CD4-positive, alpha-beta T cell (primary cell): Measurements from ENCODE around the gene PHACTR4. TPM values are rescaled to one million over a fixed set of nuclear protein-coding genes. Genes with fewer than 3 reads are reported as not detected.

Experiments
- ATAC-seq: fragments of 200-7000 bp; cut with Tn5 transposase; one replicate; pipeline ENCODE4 v1.10.0; 2022; ENCODE audit warnings: mild to moderate bottlenecking; ENCODE audit not compliant: poor library complexity
- CTCF ChIA-PET: fragments of 350-600 bp; sonication (Branson Sonifier 250); formaldehyde crosslinking; loops from one replicate; lab custom pipeline; 2021; ENCODE audit warnings: antibody characterized with exemption, inconsistent platforms; lab: Charles Lee
- POLR2A ChIA-PET: fragments of 350-600 bp; sonication (Branson Sonifier 250); formaldehyde crosslinking; loops from one replicate; lab custom pipeline; 2021; ENCODE audit warnings: antibody characterized with exemption, inconsistent platforms; lab: Charles Lee
- DNase-seq, 14 experiments: peaks; one replicate each; pipeline ENCODE4 v3.0.0-alpha.2; 2013 to 2020; ENCODE audit warnings: mixed read lengths in 2 of 14
- H3K27ac ChIP-seq, 2 donors: one replicate each; pipeline versions ENCODE4 v1.5.1 to v1.7.0; 2013; ENCODE audit warnings: low read length in 2 of 2, low read depth in 1 of 2, mild to moderate bottlenecking in 1 of 2
- H3K27me3 ChIP-seq, 2 experiments: 1 replicate in 1 of 2; 2 replicates in 1 of 2; pipeline versions ENCODE4 v1.6.1 to v1.7.0; 2013; ENCODE audit warnings: low read length in 2 of 2, control low read depth in 1 of 2, mild to moderate bottlenecking in 1 of 2, moderate library complexity in 1 of 2; ENCODE audit not compliant: insufficient read depth in 2 of 2, control insufficient read depth in 1 of 2
- H3K36me3 ChIP-seq: one replicate; pipeline ENCODE4 v1.6.1; 2013; ENCODE audit warnings: low read length, control low read depth; ENCODE audit not compliant: insufficient read depth
- H3K4me1 ChIP-seq: one replicate; pipeline ENCODE4 v1.6.1; 2013; ENCODE audit warnings: low read length, control low read depth; ENCODE audit not compliant: insufficient read depth
- H3K4me3 ChIP-seq: one replicate; pipeline ENCODE4 v1.5.1; 2013; ENCODE audit warnings: mild to moderate bottlenecking, low read length, moderate library complexity
- H3K9me3 ChIP-seq, 2 experiments: 1 replicate in 1 of 2; 2 replicates in 1 of 2; pipeline versions ENCODE4 v1.6.1 to v1.7.0; 2013; ENCODE audit warnings: low read length in 2 of 2, mild to moderate bottlenecking in 2 of 2, control low read depth in 1 of 2, moderate library complexity in 1 of 2; ENCODE audit not compliant: control insufficient read depth in 1 of 2, insufficient read depth in 1 of 2
- H3K27ac Mint-ChIP-seq: one replicate; pipeline ENCODE4 v1.8.0; 2020; ENCODE audit warnings: mixed read lengths
- H3K27me3 Mint-ChIP-seq: one replicate; pipeline ENCODE4 v1.8.0; 2021; ENCODE audit warnings: mixed read lengths
- H3K36me3 Mint-ChIP-seq: one replicate; pipeline ENCODE4 v1.8.0; 2021; ENCODE audit warnings: low read depth, mixed read lengths
- H3K4me1 Mint-ChIP-seq: one replicate; pipeline ENCODE4 v1.8.0; 2021; ENCODE audit warnings: low read depth, mixed read lengths
- H3K4me3 Mint-ChIP-seq: one replicate; pipeline ENCODE4 v1.8.0; 2020; ENCODE audit warnings: mild to moderate bottlenecking, mixed read lengths
- H3K9me3 Mint-ChIP-seq: one replicate; pipeline ENCODE4 v1.8.0; 2020; ENCODE audit warnings: mixed read lengths
- CTCF ChIP-seq: fragments of 200-600 bp; IDR thresholded peaks from one replicate; pipeline ENCODE4 v1.8.0; 2022; ENCODE audit warnings: antibody characterized with exemption, mild to moderate bottlenecking
- intact Hi-C, 2 experiments: fragments of 100-400 bp; cut with DNase I in 1 of 2; cut with micrococcal nuclease in 1 of 2; formaldehyde crosslinking; loops; one replicate each; pipeline versions ENCODE4 v1.15.1 to v1.9.0; 2023 to 2025; cut with DNase I, micrococcal nuclease
- total RNA-seq, 174 experiments: library from RNA in 2 of 174; stranded (reverse) in 2 of 174; gene quantifications; one replicate each; pipeline ENCODE4 v1.2.3 and lab custom pipeline; 2021 to 2026

PHACTR4 gene
- total RNA-seq, 2 experiments from 2014 or later: 26.0 to 26.3 TPM

- POLR2A ChIA-PET: no interaction called here
- H3K27ac Mint-ChIP-seq: no peak overlapping the region
Observed at GRCh38 chr1:28394136-28394535, 24.6 kb downstream of the PHACTR4 start.

GRCh38 chr1:28395181-28395580 is 25.6 kb downstream of the PHACTR4 start:
- H3K36me3 Mint-ChIP-seq: peaks cover 16% of the 10 kb centered on the region
- ChIA-PET POLR2A (interaction anchor here (0.6 kb wide), 1 partner anchor 110 kb away, joined by 3 read pairs; no protein-coding TSS in a partner anchor), CTCF (interaction anchor here (0.6 to 1.1 kb wide), 2 partner anchors 35 to 240 kb away, joined by 4 to 5 read pairs; no protein-coding TSS in a partner anchor)
- no peak for DNase-seq
- no peak overlapping the region for H3K27ac Mint-ChIP-seq
- H3K27me3 Mint-ChIP-seq: no peaks in the 10 kb centered on the region
- Histone ChIP-seq H3K27ac (no peak overlapping the region), H3K4me1 (no peaks in the 10 kb centered on the region), H3K9me3 (no peaks in the 10 kb centered on the region), H3K4me3 (no peak overlapping the region), H3K27me3 (no peaks in the 10 kb centered on the region), H3K36me3 (peaks cover 2% of the 10 kb centered on the region)
- no peak for TF ChIP-seq CTCF
- no peak overlapping the region for H3K4me3 Mint-ChIP-seq
- intact Hi-C loops: no loop called here
- peaks cover 5% of the 10 kb centered on the region for H3K4me1 Mint-ChIP-seq
- no peak for ATAC-seq
- no peaks in the 10 kb centered on the region for H3K9me3 Mint-ChIP-seq

More at GRCh38 chr1:28394136-28394535, 24.6 kb downstream of the PHACTR4 start:
- H3K27me3 Mint-ChIP-seq: no peaks in the 10 kb centered on the region
- Histone ChIP-seq H3K9me3 (no peaks in the 10 kb centered on the region), H3K4me3 (no peak overlapping the region), H3K4me1 (no peaks in the 10 kb centered on the region), H3K27ac (no peak overlapping the region), H3K27me3 (no peaks in the 10 kb centered on the region), H3K36me3 (peaks cover 2% of the 10 kb centered on the region)
- no peaks in the 10 kb centered on the region for H3K9me3 Mint-ChIP-seq
- DNase-seq (no peak), ATAC-seq (no peak)
- CTCF ChIA-PET: interaction anchor here (0.6 kb wide), 1 partner anchor 131 kb away, joined by 3 read pairs; no protein-coding TSS in a partner anchor
- peaks cover 6% of the 10 kb centered on the region for H3K4me1 Mint-ChIP-seq
- H3K36me3 Mint-ChIP-seq: peaks cover 13% of the 10 kb centered on the region
- no peak overlapping the region for H3K4me3 Mint-ChIP-seq
- TF ChIP-seq CTCF: no peak
- intact Hi-C loops: no loop called here

- peaks cover 13% of the 10 kb centered on the region for H3K36me3 Mint-ChIP-seq
Observed at GRCh38 chr1:28401760-28402159, 32.2 kb downstream of the PHACTR4 start.

More at GRCh38 chr1:28401760-28402159, 32.2 kb downstream of the PHACTR4 start:
- Mint-ChIP-seq H3K9me3 (no peaks in the 10 kb centered on the region), H3K4me3 (no peak overlapping the region), H3K4me1 (peaks cover 8% of the 10 kb centered on the region), H3K27me3 (no peaks in the 10 kb centered on the region), H3K27ac (no peak overlapping the region)
- Histone ChIP-seq H3K27me3 (no peaks in the 10 kb centered on the region), H3K4me1 (no peaks in the 10 kb centered on the region), H3K36me3 (no peaks in the 10 kb centered on the region), H3K9me3 (no peaks in the 10 kb centered on the region), H3K4me3 (no peak overlapping the region), H3K27ac (no peak overlapping the region)
- no peak for TF ChIP-seq CTCF
- no peak for DNase-seq
- intact Hi-C loops: no loop called here
- ChIA-PET POLR2A (no interaction called here), CTCF (no interaction called here)
- ATAC-seq: no peak
